Anterior cingulate cortex (tissue), 58 donors: ENCODE data around the gene RECK.

Experiments used
- DNase-seq, 58 donors: peaks; one replicate each; lab custom pipeline; 2025; lab: John Stamatoyannopoulos, UW

Gene RECK

GRCh38 chr9:36136894-36137391 is 100.2 kb downstream of the RECK start:
- peak in 2 of 58 donors; percentile 20 to 49 for DNase-seq

GRCh38 chr9:36137392-36138004 is 100.8 kb downstream of the RECK start:
- peak in 9 of 58 donors; percentile 10 to 56 (median 30) for DNase-seq

GRCh38 chr9:36138496-36138895 is 101.8 kb downstream of the RECK start:
- no peak for DNase-seq

- no peak for DNase-seq
These were observed 102.2 kb downstream of the RECK start for GRCh38 chr9:36138901-36139300.

GRCh38 chr9:36140086-36141084 is 103.7 kb downstream of the RECK start:
- peak in 1 of 58 donors; percentile 15 for DNase-seq

GRCh38 chr9:36141288-36141687 is 104.6 kb downstream of the RECK start:
- peak in 10 of 58 donors; percentile 10 to 68 (median 30) for DNase-seq

- no peak for DNase-seq
These were observed 105.0 kb downstream of the RECK start for GRCh38 chr9:36141761-36142160.

GRCh38 chr9:36142510-36143244 is 106.0 kb downstream of the RECK start:
- DNase-seq: peak in 13 of 58 donors; percentile 15 to 46 (median 28)

- no peak for DNase-seq
These were observed 106.5 kb downstream of the RECK start for GRCh38 chr9:36143245-36143641.

GRCh38 chr9:36144309-36145232 is 107.9 kb downstream of the RECK start:
- DNase-seq: no peak

GRCh38 chr9:36145970-36146369 is 109.3 kb downstream of the RECK start:
- DNase-seq: no peak

- no peak for DNase-seq
These were observed 109.9 kb downstream of the RECK start for GRCh38 chr9:36146651-36147050.

GRCh38 chr9:36147441-36148175 is 110.9 kb downstream of the RECK start:
- no peak for DNase-seq

GRCh38 chr9:36148311-36149051 is 111.8 kb downstream of the RECK start:
- DNase-seq: peak in 56 of 58 donors; percentile 29 to 100 (median 86)

- DNase-seq: peak in 6 of 58 donors; percentile 18 to 56 (median 29)
These were observed 112.5 kb downstream of the RECK start for GRCh38 chr9:36149197-36149596.

GRCh38 chr9:36150574-36151315 is 114.0 kb downstream of the RECK start:
- DNase-seq: peak in 9 of 58 donors; percentile 14 to 29 (median 21)
